HCEC 1CT (cell line): Measurements from ENCODE around the gene ZFHX3.
A peak's percentile ranks its signal among the peaks of the same experiment; 100 is the strongest.

Source experiments
- DNase-seq: peaks from one replicate; pipeline ENCODE4 v3.0.0-alpha.2; 2017

The ZFHX3 gene

DNA sequence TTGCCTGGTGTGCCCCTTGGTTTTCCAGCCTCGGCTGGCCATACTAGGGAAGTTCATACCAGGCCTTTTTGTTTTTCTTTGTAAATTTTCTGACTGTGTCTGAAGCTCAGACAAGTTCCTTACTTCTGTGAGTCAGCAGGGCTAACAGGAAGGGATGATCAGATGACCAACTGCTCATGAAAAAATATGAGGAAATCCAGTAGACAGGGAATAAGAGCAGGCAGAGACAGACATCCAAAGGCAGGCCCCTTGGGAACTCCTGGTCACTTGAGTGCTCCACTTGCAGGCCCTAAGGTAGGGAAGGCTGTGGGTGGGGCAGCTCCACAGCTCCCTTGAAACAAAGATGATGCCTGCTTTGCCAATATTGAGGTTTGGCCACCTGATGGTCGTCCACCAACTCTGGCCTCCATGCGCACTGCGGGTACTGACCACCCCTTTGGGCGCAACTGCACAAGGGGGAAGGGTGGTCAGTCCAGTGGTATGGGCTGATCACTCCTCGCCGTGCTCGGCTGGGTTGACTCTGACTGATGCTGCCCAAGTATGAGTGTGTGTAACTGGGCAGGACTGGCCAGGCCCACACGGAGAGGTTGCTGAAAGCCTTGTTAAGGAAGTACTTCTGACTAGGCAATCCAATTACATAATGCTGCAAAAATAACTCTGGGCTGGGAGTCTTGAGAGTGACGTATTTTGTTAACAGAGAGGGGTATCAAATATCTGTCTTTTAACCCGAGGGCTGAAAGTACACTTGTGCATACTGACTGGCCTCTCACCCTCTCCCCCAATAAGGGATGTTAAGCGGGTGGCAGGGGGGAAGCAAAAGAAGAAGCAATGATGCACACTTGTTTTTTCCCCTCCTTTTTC, 20.8 kb upstream of the ZFHX3 start:
- DNase-seq, result peak; percentile 93

DNA sequence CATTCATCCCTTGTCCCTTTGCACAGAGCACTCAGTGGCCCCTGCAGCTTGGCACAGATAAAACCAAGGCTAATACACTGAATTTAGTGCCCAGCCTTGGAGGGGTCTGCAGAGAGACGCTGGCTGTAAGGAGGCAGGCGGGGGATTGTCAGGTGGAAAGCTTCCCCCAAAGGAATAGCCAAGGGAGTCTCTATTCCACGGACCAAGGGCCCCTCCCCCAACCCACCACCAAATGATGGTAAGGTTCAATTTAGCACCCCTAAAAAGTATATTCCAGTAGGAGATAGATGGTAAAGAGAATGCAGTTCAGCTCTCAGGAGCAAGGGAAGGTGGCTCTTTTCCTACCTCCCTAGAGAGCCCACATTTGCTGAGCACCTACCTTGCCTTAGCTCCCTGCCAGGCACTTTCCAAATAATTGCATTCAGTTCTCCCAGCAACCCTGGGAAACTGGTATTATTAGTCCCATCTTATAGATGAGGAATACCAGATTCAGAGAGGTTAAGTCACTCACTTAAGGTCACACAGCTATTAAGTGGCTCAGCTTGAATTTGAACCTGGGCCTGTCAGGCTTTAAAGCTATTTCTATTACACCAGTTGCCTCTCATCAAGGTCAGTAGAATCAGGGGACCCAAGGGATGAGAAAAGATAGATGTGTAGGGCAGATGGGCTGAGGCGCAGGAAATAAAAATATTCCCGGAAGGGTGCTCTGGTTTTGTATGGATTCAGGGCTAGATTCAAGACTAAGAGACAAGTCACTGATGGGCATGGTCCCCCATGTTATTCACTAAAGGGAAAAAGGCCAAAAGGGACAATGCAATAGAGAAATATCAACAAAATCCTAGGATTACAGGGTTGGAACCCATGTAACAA, 20.0 kb upstream of the ZFHX3 start:
- DNase-seq, result no peak

GRCh38 chr16:73066927-73067670, 19.2 kb upstream of the ZFHX3 start:
- DNase-seq, result no peak

DNA sequence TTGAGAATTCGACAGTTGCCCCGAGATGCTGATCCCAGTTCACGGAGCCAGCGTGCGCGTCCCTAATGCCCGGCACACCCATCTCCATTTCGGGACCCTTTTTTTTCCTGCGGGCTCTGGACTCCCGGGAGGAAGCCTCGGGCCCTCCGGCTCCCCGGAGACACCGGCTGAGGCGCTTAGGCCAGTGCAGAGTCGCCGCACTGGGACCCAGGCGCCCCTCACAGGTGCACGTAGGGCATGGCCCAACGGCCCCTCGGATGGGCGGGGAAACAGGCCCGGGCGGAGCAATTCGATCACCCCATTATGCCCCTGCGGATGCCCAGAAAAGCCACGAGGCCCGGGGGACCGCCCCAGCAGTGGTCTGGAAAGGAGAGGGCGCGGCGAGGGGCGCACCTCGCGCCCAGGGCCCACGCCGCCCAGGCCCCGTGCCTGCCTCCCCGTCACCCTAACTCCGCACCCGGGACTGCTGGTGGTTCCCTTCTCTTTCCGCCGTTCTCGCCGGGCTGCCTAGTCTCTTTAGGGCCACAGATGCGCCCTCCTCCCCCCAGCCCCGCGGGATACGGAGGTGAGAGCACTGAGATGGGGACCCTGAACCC, 18.5 kb upstream of the ZFHX3 start:
- DNase-seq, result no peak

DNA sequence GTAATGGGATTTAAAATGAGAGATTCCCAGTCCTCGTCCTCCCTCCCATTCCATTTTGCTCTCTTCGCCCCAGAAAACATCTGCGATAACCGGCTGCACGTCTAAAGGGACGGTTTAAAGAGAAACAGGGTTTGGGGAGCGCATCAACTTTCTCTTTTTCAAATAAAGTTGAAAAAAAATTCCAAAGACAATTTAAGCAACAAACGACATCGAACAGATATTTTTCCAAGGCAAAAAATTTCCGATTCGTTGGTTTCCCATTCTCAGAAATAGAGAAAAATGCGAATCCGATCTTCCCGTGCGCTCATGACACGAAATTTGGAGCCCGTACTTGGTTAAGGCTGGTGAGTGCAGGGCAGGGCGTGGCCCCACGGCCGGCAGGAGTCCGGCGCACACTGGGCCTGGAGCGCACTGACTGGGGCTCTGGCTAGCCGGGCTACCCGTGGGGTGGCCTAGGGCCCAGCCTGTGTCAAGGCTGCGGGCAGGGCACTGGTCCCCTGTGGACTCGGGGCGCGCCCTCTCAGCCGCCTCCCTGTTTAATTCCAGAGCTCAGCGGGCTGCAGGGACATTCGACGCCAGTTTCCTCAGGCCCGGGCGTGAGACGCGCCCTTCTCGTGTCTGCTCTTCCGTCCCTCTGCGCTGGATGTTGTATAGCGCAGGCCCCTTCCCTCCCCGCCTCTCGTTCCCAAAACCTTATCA, 17.9 kb upstream of the ZFHX3 start:
- DNase-seq, result no peak

DNA sequence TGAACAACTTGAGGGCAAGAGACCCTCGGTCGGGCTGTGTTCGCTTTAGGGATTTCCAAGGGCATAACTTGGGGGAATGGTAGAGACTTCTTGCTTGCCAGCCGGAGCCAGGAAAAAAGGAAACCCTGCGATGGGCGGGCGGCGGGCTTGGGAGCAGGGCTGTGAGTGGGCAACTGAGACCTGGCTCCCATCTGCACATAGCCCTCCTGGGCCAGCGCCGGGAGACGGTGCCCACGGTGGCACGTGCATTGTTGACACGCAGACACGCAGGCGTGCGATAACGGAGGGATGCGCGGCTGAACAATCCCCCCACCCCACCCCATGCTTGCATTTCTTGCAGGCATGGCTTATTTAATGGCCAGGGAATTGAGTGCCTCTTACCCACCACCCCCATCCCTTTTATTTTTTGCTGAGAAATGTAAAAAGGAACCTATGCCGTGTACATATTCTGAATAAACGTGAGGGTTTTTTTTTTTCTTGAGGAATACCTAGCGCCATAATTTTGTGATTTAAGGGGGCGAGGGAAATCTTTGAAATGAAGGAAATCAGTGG, 17.1 kb upstream of the ZFHX3 start:
- no peak for DNase-seq

DNA sequence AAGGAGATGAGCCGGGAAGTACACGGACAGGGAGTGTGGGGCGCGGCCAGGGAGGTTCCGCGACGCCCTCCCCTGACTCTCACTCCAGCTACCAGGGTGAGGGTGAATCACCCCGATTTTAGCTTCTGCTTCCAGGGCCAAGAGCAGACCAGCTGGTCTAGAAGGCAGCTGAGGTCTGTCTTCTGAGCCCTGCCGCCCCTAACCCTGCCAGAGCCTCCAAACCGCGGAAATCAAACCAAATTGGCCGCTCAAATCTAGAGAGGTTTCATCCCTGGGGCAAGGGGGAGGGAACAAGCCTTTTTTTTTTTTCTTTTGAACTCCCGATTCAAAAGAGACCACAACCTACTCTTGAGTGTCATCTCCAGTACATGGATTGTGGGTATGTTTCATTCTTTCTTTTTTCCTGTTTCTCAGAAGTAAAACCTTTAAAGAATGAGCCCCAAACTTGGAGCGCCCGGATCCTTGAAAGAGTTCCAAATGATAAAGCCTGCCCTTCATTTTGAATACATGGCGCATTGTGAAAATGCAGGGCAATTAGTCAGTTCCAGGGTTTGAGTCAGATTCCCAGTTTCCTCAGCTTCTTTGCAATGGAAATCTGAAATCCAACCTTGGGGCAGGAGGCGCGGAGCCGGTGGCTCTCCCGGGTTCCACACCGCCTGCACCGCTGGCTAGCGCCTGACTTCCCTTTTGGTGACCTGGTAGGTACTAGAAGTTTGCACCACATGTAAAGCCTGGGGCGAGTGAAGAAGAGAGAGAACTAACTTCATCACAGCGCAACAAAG, 16.5 kb upstream of the ZFHX3 start:
- peak; percentile 85 for DNase-seq

GRCh38 chr16:73063854-73064211, 15.9 kb upstream of the ZFHX3 start:
- no peak for DNase-seq

GRCh38 chr16:73062743-73063733, 15.1 kb upstream of the ZFHX3 start:
- no peak for DNase-seq

GRCh38 chr16:73062001-73062616, 14.2 kb upstream of the ZFHX3 start:
- no peak for DNase-seq

DNA sequence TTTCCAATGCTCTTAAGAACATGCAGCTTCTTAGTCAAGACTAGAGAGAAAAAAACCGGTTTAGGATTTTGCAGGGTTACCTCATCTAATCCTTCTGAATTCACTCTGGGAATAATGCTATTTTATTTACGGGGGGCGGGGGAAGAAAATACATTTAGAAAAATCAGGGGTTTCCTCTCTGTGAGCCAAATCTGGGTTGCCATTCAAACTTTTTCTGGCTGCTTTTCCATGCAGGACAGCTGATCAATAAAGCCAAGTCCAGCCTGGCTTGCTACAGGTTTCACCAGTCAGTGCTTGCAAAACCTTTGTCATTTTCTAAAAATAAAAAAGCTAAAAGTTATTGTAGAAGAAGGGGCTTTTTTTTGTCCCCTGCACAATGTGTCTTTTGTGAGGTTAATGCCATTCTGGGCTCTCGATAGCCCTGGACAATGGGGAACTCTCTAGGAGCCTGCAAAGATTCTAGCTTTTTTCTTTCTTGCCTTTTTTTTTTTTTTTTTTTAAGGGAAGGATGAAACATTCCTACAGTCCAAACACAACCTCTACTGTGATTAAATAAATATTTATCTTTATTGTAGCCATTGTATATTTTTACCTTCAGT, 13.1 kb upstream of the ZFHX3 start:
- no peak for DNase-seq

DNA sequence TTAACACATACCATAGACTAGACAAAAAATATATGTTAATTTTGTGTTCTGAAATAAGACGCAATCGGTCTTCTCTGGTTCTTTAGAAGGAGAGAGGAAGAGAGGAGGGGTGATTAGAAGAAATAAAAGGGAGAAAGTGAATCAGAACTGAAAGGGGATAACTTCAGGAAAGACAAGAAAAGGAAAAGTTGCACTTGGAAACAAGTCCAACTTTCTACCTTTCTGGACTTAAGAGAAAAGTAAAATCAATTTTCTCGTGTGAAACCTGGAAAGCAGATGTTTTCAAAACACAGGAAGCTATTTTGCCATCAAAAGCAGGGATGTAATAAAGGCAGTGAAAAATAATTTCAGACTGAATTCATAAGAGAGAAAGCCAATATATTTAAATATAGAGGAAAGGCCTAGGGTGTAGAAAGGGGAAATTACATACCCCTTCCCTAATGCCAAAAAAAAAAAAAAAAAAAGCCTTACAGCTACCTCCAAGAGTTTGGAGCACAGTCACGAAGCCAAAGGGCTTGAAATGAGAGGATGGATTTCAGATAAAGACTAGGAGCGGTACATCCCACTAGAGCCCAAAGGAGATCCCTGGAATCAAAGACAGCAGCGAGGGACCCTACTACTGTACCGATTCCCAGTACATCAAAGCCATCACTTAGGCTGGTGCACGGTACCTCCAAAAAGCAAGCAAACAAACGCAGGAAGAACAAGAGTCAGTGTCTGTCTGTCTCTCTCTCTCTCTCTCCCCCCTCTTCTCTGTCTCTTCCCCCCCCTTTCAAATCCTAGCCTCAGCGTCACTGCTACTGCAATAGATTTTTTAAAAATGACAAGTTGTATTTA, 12.1 kb upstream of the ZFHX3 start:
- no peak for DNase-seq

DNA sequence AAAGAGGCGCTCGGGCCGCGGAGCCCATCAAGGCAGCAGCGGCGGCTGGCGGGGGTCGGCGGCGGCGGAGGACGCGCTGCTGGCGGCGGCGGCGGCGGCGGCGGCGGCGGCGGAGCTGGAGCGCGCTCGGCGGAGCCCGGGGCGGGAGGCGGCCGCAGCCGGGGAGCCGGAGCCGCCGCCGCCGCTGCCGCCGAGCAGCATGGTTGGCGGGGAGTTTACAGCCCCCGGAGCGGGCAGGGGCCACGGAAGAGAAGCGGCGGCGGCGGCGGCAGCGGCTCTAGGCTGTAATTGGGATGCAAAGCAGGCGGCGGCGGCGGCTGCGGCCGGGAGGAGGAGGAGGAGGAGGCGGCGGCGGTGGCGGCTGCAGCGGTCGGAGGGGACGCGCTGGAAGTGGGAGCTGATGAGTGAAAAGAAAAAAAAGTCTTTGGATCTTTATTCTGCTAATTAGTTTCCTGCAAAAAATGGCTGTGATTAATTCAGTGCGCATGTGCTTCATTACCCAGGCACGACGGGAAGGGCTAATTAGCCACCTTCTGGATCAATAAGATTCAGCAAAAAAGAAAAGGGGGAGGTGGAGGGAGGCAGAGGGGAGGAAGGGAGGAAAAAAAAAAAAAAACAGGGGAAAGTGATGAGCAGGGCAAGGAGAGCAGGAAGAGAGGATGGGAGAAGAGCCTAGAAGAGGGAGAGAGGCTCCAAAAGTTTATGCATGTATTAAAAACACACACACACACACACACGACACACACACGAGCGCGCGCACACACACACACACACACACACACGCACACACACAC, 10.9 kb upstream of the ZFHX3 start:
- DNase-seq, result peak; percentile 41

DNA sequence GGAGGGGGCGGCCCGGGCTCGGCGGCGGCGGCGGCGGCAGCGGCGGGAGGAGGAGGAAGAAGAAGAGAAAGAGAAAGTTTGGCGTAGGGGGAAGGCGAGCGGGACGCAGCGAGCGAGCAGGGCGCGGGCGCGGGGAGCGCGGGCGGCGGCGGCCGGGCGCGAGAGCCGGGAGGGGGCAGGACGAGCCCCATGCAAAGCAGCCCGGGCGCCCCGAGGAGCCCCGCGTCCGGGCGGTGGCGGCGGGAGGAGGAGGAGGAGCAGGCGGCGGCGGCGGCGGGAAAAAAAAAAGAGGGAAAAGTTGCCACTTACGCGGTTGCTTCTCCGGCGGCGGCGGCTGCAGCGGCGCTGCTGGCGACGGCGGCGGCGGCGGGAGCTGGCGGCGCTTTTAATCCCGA, 10.3 kb upstream of the ZFHX3 start:
- DNase-seq, result peak; percentile 52

GRCh38 chr16:73057291-73058210, 9.6 kb upstream of the ZFHX3 start:
- DNase-seq, result peak; percentile 29

DNA sequence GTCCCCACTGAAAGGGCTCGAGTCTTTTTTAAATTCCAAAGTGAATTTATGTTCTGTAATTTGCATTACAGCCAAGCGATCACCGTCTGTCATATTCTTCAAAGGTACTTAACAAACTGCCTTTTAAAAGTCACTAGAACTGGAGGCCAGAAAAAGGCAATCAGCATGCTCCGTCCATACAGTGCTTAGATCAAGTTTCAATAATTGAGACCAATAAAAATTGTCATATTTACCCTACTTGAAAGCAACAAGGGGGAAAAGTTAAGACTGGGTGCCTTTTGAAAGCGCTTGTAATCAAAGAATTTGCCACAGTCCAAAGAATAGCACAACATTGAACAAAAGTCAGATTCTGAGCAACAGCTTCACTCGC, 9.0 kb upstream of the ZFHX3 start:
- peak; percentile 11 for DNase-seq
